Activated CD8-positive, alpha-beta memory T cell treated with anti-CD3 and anti-CD28 coated beads for 4 hours (primary cell): ENCODE results near the gene SH3RF3.

Source experiments
- DNase-seq, 2 donors: peaks; one replicate each; pipeline ENCODE4 v3.0.0-alpha.2; 2020; ENCODE audit warnings: low read depth in 2 of 2

Gene SH3RF3

GRCh38 chr2:109333414-109334210 is 204.6 kb downstream of the SH3RF3 start:
- DNase-seq: no peak

GRCh38 chr2:109335631-109336176 is 206.7 kb downstream of the SH3RF3 start:
- no peak for DNase-seq

GRCh38 chr2:109336296-109336695 is 207.3 kb downstream of the SH3RF3 start:
- no peak for DNase-seq

- DNase-seq: no peak
These were observed 208.2 kb downstream of the SH3RF3 start for GRCh38 chr2:109337221-109337620.

GRCh38 chr2:109339519-109339966 is 210.5 kb downstream of the SH3RF3 start:
- no peak for DNase-seq

DNA sequence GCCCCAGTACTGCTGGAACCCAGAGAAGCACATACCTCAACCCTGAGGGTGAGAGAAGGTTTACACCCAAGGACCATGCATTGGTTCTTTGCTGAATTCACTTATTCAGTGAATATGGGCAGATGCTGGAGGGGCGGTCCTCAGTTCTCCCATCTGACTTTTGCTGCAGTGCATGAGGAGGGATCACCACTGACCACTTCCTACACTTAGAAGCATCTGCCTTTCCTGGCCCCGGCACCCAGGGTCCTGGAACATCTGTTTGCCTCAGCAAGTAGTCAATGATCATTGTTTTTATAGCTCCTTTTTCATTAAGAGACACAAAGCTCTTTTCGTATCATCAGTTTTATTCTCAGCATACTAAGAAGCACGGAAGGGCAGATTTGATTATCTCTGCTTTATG is 211.4 kb downstream of the SH3RF3 start:
- no peak for DNase-seq

DNA sequence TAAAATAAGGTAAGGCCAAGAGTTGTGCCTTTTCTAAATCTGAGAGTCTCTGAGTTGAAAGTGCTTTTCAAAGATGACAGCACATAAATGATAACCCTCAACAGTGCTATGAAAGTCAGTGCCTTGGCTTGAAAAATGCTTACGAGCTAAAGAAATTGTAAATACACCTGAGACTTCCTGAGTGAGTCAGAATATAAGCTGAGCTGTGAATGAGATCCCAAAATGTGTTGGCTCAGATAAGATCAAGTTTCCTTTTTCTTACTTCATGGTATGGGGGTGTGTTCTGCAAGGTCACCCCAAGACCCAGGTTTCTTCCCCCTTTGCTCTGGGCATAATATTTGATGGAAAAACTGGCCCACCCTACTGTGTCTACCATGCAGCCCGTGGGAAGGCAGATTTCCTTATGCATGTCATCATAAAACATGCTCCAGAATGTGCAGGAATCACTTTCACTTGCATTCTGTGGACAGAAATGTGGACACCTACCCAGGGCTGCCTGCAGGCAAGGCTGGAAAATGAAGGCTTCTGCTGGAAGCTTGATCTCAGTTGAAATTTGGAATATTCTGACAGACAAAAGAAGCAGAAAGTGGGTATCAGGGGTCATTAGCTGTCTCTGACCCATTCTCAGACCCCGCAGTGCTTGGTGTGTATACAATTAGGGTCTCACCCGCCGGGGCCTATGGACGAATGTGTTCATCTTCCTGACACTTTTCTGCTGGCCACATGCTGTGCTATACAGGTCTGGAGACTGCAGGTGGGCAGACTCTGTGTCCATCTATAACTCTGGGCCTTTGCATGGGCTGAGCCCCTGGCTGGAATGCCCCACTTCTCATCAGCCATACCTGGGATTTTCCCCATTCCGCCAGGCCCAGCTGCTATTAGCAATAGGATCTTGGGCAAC is 212.6 kb downstream of the SH3RF3 start:
- DNase-seq: no peak

DNA sequence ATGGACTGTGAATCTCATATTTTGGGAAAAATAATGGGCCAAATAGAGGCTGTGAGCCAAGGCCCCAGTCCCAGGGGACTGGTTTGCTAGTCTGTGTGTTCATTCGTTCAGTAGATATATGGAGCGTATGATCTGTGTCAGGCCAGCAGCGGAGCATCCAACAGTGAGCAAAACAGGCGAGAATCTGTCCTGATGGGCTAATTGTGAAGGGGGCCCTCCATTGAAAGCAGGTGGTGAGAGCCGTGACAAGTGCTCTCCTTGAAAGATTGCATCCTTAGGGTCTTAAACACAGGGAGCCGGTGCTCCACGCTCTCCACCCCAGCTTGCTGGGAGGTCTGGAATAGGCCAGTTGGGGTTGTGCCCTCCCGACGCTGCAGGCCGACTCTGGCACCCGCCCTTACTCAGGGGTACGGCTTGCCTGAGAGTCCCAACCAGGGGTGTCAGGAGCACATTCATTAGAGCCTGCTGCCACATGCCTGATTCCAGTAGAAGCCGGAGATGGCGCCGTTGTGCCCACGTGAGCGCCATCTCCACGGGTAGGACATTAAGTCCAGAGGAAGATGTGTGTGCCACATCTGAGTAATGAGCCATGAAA is 213.3 kb downstream of the SH3RF3 start:
- no peak for DNase-seq

- no peak for DNase-seq
These were observed 213.9 kb downstream of the SH3RF3 start for GRCh38 chr2:109342930-109343329.

DNA sequence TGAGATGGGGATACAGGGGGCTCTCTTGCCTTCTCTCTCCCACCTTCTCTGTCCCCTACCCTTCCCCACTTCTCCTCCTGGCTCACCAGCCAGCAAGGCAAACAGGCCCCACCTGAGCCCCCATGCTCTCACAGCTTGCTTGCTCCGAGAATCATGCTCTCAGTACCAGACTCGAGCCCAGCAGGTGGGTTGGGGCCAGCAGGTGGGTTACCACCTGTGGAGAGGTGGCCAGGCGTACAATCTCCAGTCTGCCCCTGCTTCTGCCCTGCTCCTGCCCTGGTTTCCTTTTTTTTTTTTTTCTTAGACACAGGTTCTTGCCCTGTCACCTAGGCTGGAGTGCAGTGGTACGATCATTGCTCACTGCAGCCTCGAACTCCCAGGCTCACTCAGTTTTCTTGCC is 214.5 kb downstream of the SH3RF3 start:
- no peak for DNase-seq

DNA sequence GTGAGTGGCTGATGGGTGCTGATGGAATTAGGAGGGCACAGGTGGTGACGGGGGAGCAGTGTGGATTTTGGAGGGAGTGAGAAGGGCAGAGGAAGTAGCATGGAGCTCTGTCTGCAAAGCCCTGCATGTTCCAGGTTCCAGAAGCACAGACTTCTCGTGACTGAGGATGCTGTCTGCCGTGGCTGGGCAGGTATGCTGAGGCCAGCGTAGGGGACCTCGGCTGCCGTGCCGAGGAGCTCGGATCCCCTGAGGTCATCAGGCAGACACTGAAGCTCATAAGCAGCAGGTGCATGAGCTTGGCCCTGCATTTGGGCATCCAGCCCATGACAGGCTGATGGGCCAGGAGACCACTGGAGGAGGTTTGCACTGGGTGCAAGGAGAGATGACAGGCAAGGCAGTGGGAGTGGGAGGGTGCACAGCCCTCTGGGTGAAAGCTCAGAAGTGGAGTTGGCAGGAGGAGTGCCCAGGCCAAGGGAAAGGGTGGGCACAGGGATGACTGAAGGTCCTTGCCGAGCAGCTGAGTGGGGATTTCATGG is 215.3 kb downstream of the SH3RF3 start:
- DNase-seq: no peak

DNA sequence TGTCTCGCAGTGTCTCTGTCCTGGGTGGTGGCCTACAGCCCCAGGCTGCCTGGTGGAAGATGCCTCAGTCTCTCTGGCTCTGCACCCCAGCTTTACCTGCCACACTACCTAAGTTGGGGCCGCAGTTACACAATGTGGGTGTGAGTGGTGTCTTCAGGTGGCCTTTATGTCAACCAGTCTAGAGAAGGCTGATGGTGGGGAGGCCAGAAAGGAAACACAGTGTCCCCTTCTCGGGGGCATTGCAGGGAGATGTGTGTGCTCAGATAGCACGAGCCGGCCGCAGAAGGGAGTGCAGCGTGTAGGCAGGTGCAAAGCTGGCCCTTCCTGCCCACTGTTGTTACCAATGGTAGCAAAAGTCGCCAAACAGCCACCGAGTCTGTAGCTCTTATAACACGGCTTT is 216.1 kb downstream of the SH3RF3 start:
- DNase-seq: no peak

DNA sequence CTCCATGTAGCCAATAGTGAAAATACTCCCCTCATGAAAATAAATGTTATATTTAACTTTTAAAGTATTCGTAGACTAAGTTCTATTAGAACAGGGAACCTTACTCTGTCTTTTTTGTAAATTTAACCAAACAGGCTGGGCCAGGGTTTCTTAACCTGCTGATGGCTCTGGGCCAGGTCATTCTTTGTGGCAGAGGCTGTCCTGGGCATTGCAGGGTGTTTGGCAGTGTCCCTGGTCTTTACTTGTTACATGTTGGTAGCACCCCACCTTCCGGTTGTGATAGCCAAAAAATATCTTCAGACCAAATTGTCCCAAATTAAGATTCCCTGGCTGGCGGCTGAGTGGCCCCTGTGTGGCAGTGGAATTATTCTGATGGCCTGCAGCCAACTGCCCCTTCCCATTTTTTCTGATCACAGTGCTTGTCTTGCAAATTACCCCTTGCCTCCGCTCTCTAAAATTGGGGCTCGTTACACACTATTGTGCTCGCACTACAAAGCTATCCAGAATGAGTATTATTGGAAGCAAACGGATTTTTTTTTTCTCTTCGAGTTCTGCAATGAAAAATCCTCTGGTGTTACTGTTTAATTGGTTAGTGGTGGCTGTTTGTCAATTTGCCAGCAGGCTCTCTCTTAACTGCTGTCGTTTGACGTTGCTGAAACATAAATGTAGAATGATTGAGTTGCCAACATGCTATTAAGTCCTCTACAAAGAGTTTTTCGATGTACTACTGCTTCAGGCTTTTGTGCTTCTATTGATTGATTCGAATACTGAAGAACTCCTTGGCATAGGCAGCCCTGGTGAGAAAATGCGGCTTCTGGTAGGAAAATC is 216.9 kb downstream of the SH3RF3 start:
- no peak for DNase-seq

- no peak for DNase-seq
These were observed 217.7 kb downstream of the SH3RF3 start for GRCh38 chr2:109346601-109347228.

GRCh38 chr2:109347626-109348025 is 218.6 kb downstream of the SH3RF3 start:
- DNase-seq: no peak

- DNase-seq: no peak
These were observed 219.2 kb downstream of the SH3RF3 start for GRCh38 chr2:109348190-109348589.

DNA sequence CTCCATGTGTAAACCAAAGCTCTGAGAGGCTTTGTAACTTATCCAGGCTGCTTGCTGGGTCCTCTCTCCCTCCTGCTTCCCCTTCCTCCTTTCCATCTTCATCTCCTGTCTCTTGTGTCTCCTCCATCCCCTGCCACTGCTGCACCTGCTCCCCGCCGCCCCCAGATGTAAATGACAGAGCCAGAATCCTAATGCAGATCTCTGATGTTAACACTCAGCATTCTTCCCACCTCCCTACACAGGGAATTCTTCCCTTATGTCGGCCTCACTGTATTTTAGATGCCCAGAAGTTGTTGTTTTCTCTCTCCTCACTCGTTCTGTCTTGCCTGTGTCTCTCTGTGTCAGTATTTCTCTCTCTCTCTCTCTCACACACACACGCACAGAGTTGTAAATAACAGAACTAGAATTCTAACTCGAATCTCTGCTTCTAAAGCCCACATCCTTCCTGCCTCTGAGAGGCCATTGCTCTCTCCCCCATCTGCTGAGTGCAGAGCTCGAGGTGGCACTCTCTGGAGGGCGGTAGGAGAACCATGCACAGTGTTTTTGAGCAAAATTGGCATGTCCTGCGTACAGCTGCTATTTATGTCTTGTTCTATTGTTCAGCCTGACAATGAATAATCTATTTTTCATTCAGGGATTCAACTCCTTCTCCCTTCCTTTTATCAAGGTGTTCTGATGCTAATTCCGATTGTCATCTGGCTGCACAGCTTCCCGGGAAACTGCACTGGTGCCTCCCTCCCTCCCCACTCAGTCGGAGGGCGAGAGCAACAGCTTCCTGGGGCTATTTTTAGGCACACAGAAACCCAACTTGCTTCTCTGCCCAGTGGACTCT is 219.9 kb downstream of the SH3RF3 start:
- no peak for DNase-seq

- no peak for DNase-seq
These were observed 220.8 kb downstream of the SH3RF3 start for GRCh38 chr2:109349503-109350465.
